Upper lobe of left lung (tissue), 6 donors: ENCODE data around the gene CLTC. TPM values are rescaled to one million over a fixed set of nuclear protein-coding genes. Genes with fewer than 3 reads are reported as not detected.

Experiments
- ATAC-seq, 2 donors: fragments of 200-7000 bp; cut with Tn5 transposase; one replicate each; pipeline ENCODE4 v1.9.1; 2022; ENCODE audit warnings: mild to moderate bottlenecking in 2 of 2, moderate library complexity in 2 of 2; ENCODE audit not compliant: low FRiP score in 2 of 2
- DNase-seq, 2 donors: peaks; one replicate each; pipeline ENCODE4 v3.0.0-alpha.2; 2019 to 2020
- H3K27ac ChIP-seq, 4 donors: fragments of 200-600 bp; sonication (generic); one replicate each; pipeline ENCODE4 v1.5.1; 2016 to 2019
- H3K27me3 ChIP-seq, 4 donors: fragments of 200-600 bp; sonication (generic); one replicate each; pipeline ENCODE4 v1.5.1; 2017 to 2019
- H3K36me3 ChIP-seq, 4 donors: fragments of 200-600 bp; sonication (generic); one replicate each; pipeline ENCODE4 v1.5.1; 2016 to 2019
- H3K4me1 ChIP-seq, 4 donors: fragments of 200-600 bp; sonication (generic); one replicate each; pipeline ENCODE4 v1.5.1; 2018 to 2019
- H3K4me3 ChIP-seq, 4 donors: fragments of 200-600 bp; sonication (generic); one replicate each; pipeline ENCODE4 v1.5.1; 2017 to 2019; ENCODE audit warnings: mild to moderate bottlenecking in 2 of 4, moderate library complexity in 1 of 4
- H3K9me3 ChIP-seq, 4 donors: fragments of 200-600 bp; sonication (generic); one replicate each; pipeline ENCODE4 v1.5.1; 2018 to 2019
- CTCF ChIP-seq, 6 experiments: fragments of 450-650 bp in 4 of 6; fragments of 200-600 bp in 2 of 6; sonication (generic) in 2 of 6; IDR thresholded peaks; one replicate each; pipeline ENCODE4 v1.5.1; 2016 to 2019; ENCODE audit warnings: antibody characterized with exemption in 6 of 6
- EP300 ChIP-seq, 4 donors: sonication (generic); formaldehyde crosslinking; IDR thresholded peaks; one replicate each; pipeline ENCODE4 v1.5.1; 2017; ENCODE audit warnings: antibody characterized with exemption in 4 of 4, control low read depth in 2 of 4
- POLR2A ChIP-seq, 4 donors: fragments of 450-650 bp; IDR thresholded peaks; one replicate each; pipeline ENCODE4 v1.5.1; 2016 to 2017; ENCODE audit warnings: antibody characterized with exemption in 4 of 4, mild to moderate bottlenecking in 2 of 4
- POLR2AphosphoS5 ChIP-seq, 2 donors: sonication (generic); formaldehyde crosslinking; IDR thresholded peaks; one replicate each; pipeline ENCODE4 v1.5.1; 2017; ENCODE audit warnings: antibody characterized with exemption in 2 of 2
- WGBS, 2 donors: methylation state at CpG; one replicate each; pipeline ENCODE4 v1.1.5; 2017 to 2018; 5-methylcytosine and 5-hydroxymethylcytosine counted together
- total RNA-seq, 6 donors: library from RNA; depleted of rRNA in 4 of 6; stranded (reverse); fragments of >200 nt in 4 of 6; gene quantifications; one replicate each; pipeline versions ENCODE4 v1.1.0 to v1.2.1, GENCODE V29; 2016 to 2021
- donor health status: DM: no; HTN: no; CAD: no; lungs with moderate emphysema.
- donor health status: DM: no; HTN: yes; CAD: no; lungs with severe emphysema.

The CLTC gene
- total RNA-seq, 6 donors from 2014 or later: 113 to 266 (median 192) TPM

GRCh38 chr17:59737324-59737723 is 117.6 kb downstream of the CLTC start:
- TF ChIP-seq POLR2A (IDR thresholded peaks at IDR 0.05): no peak
- TF ChIP-seq CTCF (IDR thresholded peaks at IDR 0.05): no peak
- no peak for TF ChIP-seq POLR2AphosphoS5 (IDR thresholded peaks at IDR 0.05)
- TF ChIP-seq EP300 (IDR thresholded peaks at IDR 0.05): no peak
- H3K36me3 ChIP-seq: peaks cover 6 to 53% (median 15%) of the 10 kb centered on the region in 4 donors
- no peak overlapping the region for H3K27ac ChIP-seq
- no peaks in the 10 kb centered on the region for H3K27me3 ChIP-seq
- H3K4me1 ChIP-seq: peaks cover 0 to 2% (median 0%) of the 10 kb centered on the region in 4 donors
- H3K9me3 ChIP-seq: no peaks in the 10 kb centered on the region
- WGBS, 2 donors: 98% methylated on average over 3 of the region's 3 CpGs
- ATAC-seq (no peak), DNase-seq (no peak)
- no peak overlapping the region for H3K4me3 ChIP-seq

- TF ChIP-seq EP300 (IDR thresholded peaks at IDR 0.05) (no peak), CTCF (IDR thresholded peaks at IDR 0.05) (no peak), POLR2AphosphoS5 (IDR thresholded peaks at IDR 0.05) (no peak), POLR2A (IDR thresholded peaks at IDR 0.05) (no peak)
- Histone ChIP-seq H3K4me3 (no peak overlapping the region), H3K9me3 (no peaks in the 10 kb centered on the region), H3K36me3 (peaks cover 0 to 15% (median 3%) of the 10 kb centered on the region in 4 donors), H3K27me3 (no peaks in the 10 kb centered on the region), H3K4me1 (no peaks in the 10 kb centered on the region), H3K27ac (no peak overlapping the region)
- no peak for DNase-seq
- ATAC-seq: no peak
- 94 to 96% methylated on average over 4 of the region's 4 CpGs for WGBS, 2 donors
These were observed 124.1 kb downstream of the CLTC start for GRCh38 chr17:59743842-59744241.

- no peaks in the 10 kb centered on the region for H3K4me1 ChIP-seq
- H3K27me3 ChIP-seq: no peaks in the 10 kb centered on the region
- no peak for ATAC-seq
- no peak for DNase-seq
- no peaks in the 10 kb centered on the region for H3K9me3 ChIP-seq
- H3K36me3 ChIP-seq: peaks cover 0 to 10% (median 3%) of the 10 kb centered on the region in 4 donors
- no peak overlapping the region for H3K4me3 ChIP-seq
- H3K27ac ChIP-seq: no peak overlapping the region
- 98% methylated on average over 2 of the region's 2 CpGs for WGBS, 2 donors
- TF ChIP-seq EP300 (IDR thresholded peaks at IDR 0.05): no peak
- no peak for TF ChIP-seq POLR2A (IDR thresholded peaks at IDR 0.05)
- TF ChIP-seq CTCF (IDR thresholded peaks at IDR 0.05): no peak
- TF ChIP-seq POLR2AphosphoS5 (IDR thresholded peaks at IDR 0.05): no peak
These were observed 125.3 kb downstream of the CLTC start for GRCh38 chr17:59745040-59745439.

Other genes starting within 250 kb of the CLTC start
- gene DHX40, start 54.3 kb upstream of the CLTC start, total RNA-seq: 10 to 100 TPM; 11.8 to 63.2 (median 21.0) TPM
- gene PTRH2, start 87.5 kb downstream of the CLTC start, total RNA-seq: 10 to 100 TPM; 13.7 to 38.5 (median 22.0) TPM
- gene VMP1, start 87.8 kb downstream of the CLTC start, total RNA-seq: 100 to 1,000 TPM; 124 to 246 (median 181) TPM